NCI-H2029 treated with DMSO at 0.1 percent for 48 hours (cell line): ENCODE data around the gene ATXN1.
"Not testable (repeated sequence)": the region's sequence is repeated elsewhere in the genome, so short reads cannot be mapped to it uniquely, and the experiment has no call there.

Experiments used
- DNase-seq: peaks from one replicate; lab custom pipeline; 2025; lab: John Stamatoyannopoulos, UW

ATXN1 gene

GRCh38 chr6:16409531-16410441 is 351.5 kb downstream of the ATXN1 start:
- DNase-seq, result peak; percentile 39

GRCh38 chr6:16408766-16409165 is 352.5 kb downstream of the ATXN1 start:
- DNase-seq, result no peak

GRCh38 chr6:16406966-16407365 is 354.3 kb downstream of the ATXN1 start:
- DNase-seq, result no peak

- not testable (repeated sequence) for DNase-seq
Measured at GRCh38 chr6:16406538-16406937, 354.7 kb downstream of the ATXN1 start.

- no peak for DNase-seq
Measured at GRCh38 chr6:16405375-16405774, 355.9 kb downstream of the ATXN1 start.

- DNase-seq, result no peak
Measured at GRCh38 chr6:16404456-16404855, 356.8 kb downstream of the ATXN1 start.

GRCh38 chr6:16403831-16404230 is 357.4 kb downstream of the ATXN1 start:
- DNase-seq, result no peak

GRCh38 chr6:16402581-16402900 is 358.7 kb downstream of the ATXN1 start:
- no peak for DNase-seq

GRCh38 chr6:16400248-16400760 is 361.0 kb downstream of the ATXN1 start:
- no peak for DNase-seq

GRCh38 chr6:16399695-16400094 is 361.6 kb downstream of the ATXN1 start:
- DNase-seq, result no peak

GRCh38 chr6:16399158-16399557 is 362.1 kb downstream of the ATXN1 start:
- no peak for DNase-seq

- DNase-seq, result no peak
Measured at GRCh38 chr6:16398587-16398986, 362.7 kb downstream of the ATXN1 start.

GRCh38 chr6:16397623-16398022 is 363.6 kb downstream of the ATXN1 start:
- no peak for DNase-seq

- DNase-seq, result no peak
Measured at GRCh38 chr6:16396497-16397319, 364.6 kb downstream of the ATXN1 start.

- no peak for DNase-seq
Measured at GRCh38 chr6:16394632-16395031, 366.6 kb downstream of the ATXN1 start.

- no peak for DNase-seq
Measured at GRCh38 chr6:16393326-16393725, 367.9 kb downstream of the ATXN1 start.

- DNase-seq, result no peak
Measured at GRCh38 chr6:16392010-16392409, 369.2 kb downstream of the ATXN1 start.

- DNase-seq, result no peak
Measured at GRCh38 chr6:16391451-16391912, 369.8 kb downstream of the ATXN1 start.

- not testable (repeated sequence) for DNase-seq
Measured at GRCh38 chr6:16390909-16391450, 370.3 kb downstream of the ATXN1 start.

GRCh38 chr6:16389642-16390041 is 371.6 kb downstream of the ATXN1 start:
- DNase-seq, result no peak

GRCh38 chr6:16388488-16388887 is 372.8 kb downstream of the ATXN1 start:
- DNase-seq, result no peak

- no peak for DNase-seq
Measured at GRCh38 chr6:16386057-16386456, 375.2 kb downstream of the ATXN1 start.
